Measurements from ENCODE around the gene RTL1.
A peak's percentile ranks its signal among the peaks of the same experiment; 100 is the strongest.

Gene RTL1

GRCh38 chr14:100860556-100861187 lies 42.9 kb downstream of the RTL1 start:
- POLR2A ChIA-PET, result interaction anchor here (0.5 kb wide), 1 partner anchor 875 kb away, joined by 5 read pairs; no protein-coding TSS in a partner anchor
- Histone ChIP-seq H3K27ac (ENCODE audit: insufficient read depth in 1 of 2, low read depth in 1 of 2, low read length in 2 of 2, poor library complexity in 1 of 2, severe bottlenecking in 2 of 2) (no peak overlapping the region), H3K27me3 (replicated peaks in 2 of 5; ENCODE audit: control insufficient read depth in 4 of 5, insufficient read depth in 5 of 5, low read length in 4 of 5) (no peaks in the 10 kb centered on the region), H3K4me3 (ENCODE audit: control insufficient read depth in 1 of 7, extremely low read depth in 1 of 7, insufficient read depth in 4 of 7, low read depth in 2 of 7, low read length in 6 of 7) (no peak overlapping the region), H3K9me3 (ENCODE audit: control extremely low read depth in 1 of 5, control insufficient read depth in 4 of 5, insufficient read depth in 2 of 5, low read depth in 1 of 5, low read length in 4 of 5) (no peaks in the 10 kb centered on the region), H3K36me3 (ENCODE audit: control insufficient read depth in 4 of 4, insufficient read depth in 4 of 4, low read length in 3 of 4) (no peaks in the 10 kb centered on the region), H3K4me1 (ENCODE audit: control extremely low read depth in 1 of 4, control insufficient read depth in 4 of 4, insufficient read depth in 4 of 4, low read length in 3 of 4) (peaks cover 0 to 6% (median 3%) of the 10 kb centered on the region in 4 experiments)
- 97% methylated on average over 9 of the region's 19 CpGs for WGBS (ENCODE audit: insufficient coverage)
- CTCF ChIA-PET, result no interaction called here
- no peak for DNase-seq

GRCh38 chr14:100859781-100860180 lies 43.7 kb downstream of the RTL1 start:
- no peak overlapping the region for H3K27ac ChIP-seq (ENCODE audit: insufficient read depth in 1 of 2, low read depth in 1 of 2, low read length in 2 of 2, poor library complexity in 1 of 2, severe bottlenecking in 2 of 2)
- no peak for DNase-seq
- WGBS (ENCODE audit: insufficient coverage), result 99% methylated on average over 18 of the region's 18 CpGs
- no peak overlapping the region for H3K4me3 ChIP-seq (ENCODE audit: control insufficient read depth in 1 of 7, extremely low read depth in 1 of 7, insufficient read depth in 4 of 7, low read depth in 2 of 7, low read length in 6 of 7)
- ChIA-PET POLR2A (no interaction called here), CTCF (no interaction called here)
- H3K9me3 ChIP-seq (ENCODE audit: control extremely low read depth in 1 of 5, control insufficient read depth in 4 of 5, insufficient read depth in 2 of 5, low read depth in 1 of 5, low read length in 4 of 5), result no peaks in the 10 kb centered on the region
- H3K27me3 ChIP-seq (replicated peaks in 2 of 5; ENCODE audit: control insufficient read depth in 4 of 5, insufficient read depth in 5 of 5, low read length in 4 of 5), result no peaks in the 10 kb centered on the region
- H3K4me1 ChIP-seq (ENCODE audit: control extremely low read depth in 1 of 4, control insufficient read depth in 4 of 4, insufficient read depth in 4 of 4, low read length in 3 of 4), result peaks cover 0 to 6% (median 3%) of the 10 kb centered on the region in 4 experiments
- H3K36me3 ChIP-seq (ENCODE audit: control insufficient read depth in 4 of 4, insufficient read depth in 4 of 4, low read length in 3 of 4), result no peaks in the 10 kb centered on the region

- DNase-seq, result no peak
- Histone ChIP-seq H3K4me3 (ENCODE audit: control insufficient read depth in 1 of 7, extremely low read depth in 1 of 7, insufficient read depth in 4 of 7, low read depth in 2 of 7, low read length in 6 of 7) (no peak overlapping the region), H3K36me3 (ENCODE audit: control insufficient read depth in 4 of 4, insufficient read depth in 4 of 4, low read length in 3 of 4) (no peaks in the 10 kb centered on the region), H3K9me3 (ENCODE audit: control extremely low read depth in 1 of 5, control insufficient read depth in 4 of 5, insufficient read depth in 2 of 5, low read depth in 1 of 5, low read length in 4 of 5) (no peaks in the 10 kb centered on the region), H3K4me1 (ENCODE audit: control extremely low read depth in 1 of 4, control insufficient read depth in 4 of 4, insufficient read depth in 4 of 4, low read length in 3 of 4) (peaks cover 0 to 6% (median 3%) of the 10 kb centered on the region in 4 experiments), H3K27me3 (replicated peaks in 2 of 5; ENCODE audit: control insufficient read depth in 4 of 5, insufficient read depth in 5 of 5, low read length in 4 of 5) (no peaks in the 10 kb centered on the region), H3K27ac (ENCODE audit: insufficient read depth in 1 of 2, low read depth in 1 of 2, low read length in 2 of 2, poor library complexity in 1 of 2, severe bottlenecking in 2 of 2) (no peak overlapping the region)
- ChIA-PET CTCF (no interaction called here), POLR2A (no interaction called here)
- WGBS (ENCODE audit: insufficient coverage), result 88% methylated on average over 1 of the region's 8 CpGs
These were observed 44.7 kb downstream of the RTL1 start for GRCh38 chr14:100858838-100859220.

DNA sequence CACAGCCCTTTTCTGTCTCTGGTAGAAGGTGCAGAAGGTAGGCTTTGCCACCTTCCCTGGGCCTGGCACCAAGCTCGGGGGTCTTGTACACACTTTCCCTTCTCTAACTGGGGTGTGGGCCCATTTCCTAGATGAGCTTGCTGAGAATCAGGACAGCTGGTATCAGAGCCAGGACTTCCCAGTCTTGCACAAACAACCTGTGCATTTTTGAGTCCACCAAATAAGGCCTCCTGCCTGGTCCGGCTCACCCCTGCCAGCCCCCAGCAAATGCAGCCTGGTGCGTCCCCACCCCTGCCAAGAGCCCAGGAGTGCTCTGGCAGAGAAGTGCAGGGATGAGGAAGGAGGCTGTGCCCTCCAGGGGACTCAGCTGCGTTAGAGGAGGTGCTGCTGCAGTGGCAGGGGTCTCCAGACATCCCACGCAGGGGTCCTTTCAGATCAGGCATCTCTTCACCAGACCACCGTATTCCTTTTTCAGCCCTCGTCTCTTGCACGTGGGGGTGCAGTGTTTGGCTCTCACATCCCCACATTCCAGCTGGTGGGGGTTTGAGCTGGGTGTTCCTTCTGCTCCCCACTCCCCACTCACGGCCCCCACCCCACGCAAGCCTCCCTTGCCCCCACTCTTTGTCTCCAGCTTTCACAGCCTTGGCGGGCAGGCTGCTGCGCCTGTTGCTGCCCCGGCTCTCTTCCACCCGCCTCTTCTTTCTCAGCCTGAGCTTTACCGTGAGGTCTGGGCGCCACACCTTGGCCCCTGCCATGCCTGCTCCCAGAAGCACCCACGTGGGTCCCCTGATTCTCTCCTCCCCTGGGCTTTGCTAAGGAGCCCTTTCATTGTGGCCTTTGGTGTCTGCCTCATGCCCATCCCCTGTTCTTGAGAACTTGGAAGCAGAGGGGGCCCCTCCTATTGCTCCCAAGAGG lies 45.3 kb downstream of the RTL1 start:
- ChIA-PET CTCF (no interaction called here), POLR2A (no interaction called here)
- Histone ChIP-seq H3K4me3 (ENCODE audit: control insufficient read depth in 1 of 7, extremely low read depth in 1 of 7, insufficient read depth in 4 of 7, low read depth in 2 of 7, low read length in 6 of 7) (no peak overlapping the region), H3K27me3 (replicated peaks in 2 of 5; ENCODE audit: control insufficient read depth in 4 of 5, insufficient read depth in 5 of 5, low read length in 4 of 5) (no peaks in the 10 kb centered on the region), H3K4me1 (ENCODE audit: control extremely low read depth in 1 of 4, control insufficient read depth in 4 of 4, insufficient read depth in 4 of 4, low read length in 3 of 4) (peaks cover 0 to 6% (median 3%) of the 10 kb centered on the region in 4 experiments), H3K27ac (ENCODE audit: insufficient read depth in 1 of 2, low read depth in 1 of 2, low read length in 2 of 2, poor library complexity in 1 of 2, severe bottlenecking in 2 of 2) (no peak overlapping the region), H3K36me3 (ENCODE audit: control insufficient read depth in 4 of 4, insufficient read depth in 4 of 4, low read length in 3 of 4) (no peaks in the 10 kb centered on the region), H3K9me3 (ENCODE audit: control extremely low read depth in 1 of 5, control insufficient read depth in 4 of 5, insufficient read depth in 2 of 5, low read depth in 1 of 5, low read length in 4 of 5) (no peaks in the 10 kb centered on the region)
- WGBS (ENCODE audit: insufficient coverage), result 95% methylated on average over 10 of the region's 17 CpGs
- no peak for DNase-seq

DNA sequence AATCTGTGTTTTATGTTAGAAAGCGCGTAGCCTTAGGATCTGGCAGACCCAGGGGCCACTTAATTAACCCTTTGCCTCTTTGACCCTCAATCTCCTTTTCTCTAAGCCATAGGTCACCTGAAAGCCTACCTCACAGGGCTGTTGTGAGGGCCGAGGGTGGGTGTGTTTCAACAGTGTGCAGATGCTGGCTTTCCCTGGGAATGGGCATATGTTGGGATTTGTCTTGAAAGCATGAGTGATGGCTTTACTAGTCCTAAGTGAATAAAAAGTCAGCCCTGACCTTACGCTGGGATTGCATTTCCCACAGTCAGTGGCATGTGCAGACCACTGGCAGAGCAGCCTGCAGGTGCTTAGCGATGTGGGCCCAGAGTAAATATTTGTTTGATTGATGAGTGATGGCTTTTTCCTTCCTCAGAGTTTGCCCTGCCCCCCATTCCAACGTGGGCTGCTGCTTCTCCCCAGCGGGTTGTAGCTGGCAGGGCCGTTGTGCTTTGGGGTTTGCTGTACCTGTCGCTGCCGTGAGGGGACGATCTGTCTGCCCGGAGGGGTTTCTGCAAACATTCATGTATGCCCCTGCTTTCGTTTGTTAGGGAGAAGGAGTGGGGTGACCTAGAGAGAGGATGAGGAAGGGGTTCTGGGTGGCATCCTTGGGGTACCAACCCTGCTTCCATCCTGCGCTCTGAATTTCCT lies 46.1 kb downstream of the RTL1 start:
- Histone ChIP-seq H3K4me3 (ENCODE audit: control insufficient read depth in 1 of 7, extremely low read depth in 1 of 7, insufficient read depth in 4 of 7, low read depth in 2 of 7, low read length in 6 of 7) (no peak overlapping the region), H3K27ac (ENCODE audit: insufficient read depth in 1 of 2, low read depth in 1 of 2, low read length in 2 of 2, poor library complexity in 1 of 2, severe bottlenecking in 2 of 2) (no peak overlapping the region), H3K27me3 (replicated peaks in 2 of 5; ENCODE audit: control insufficient read depth in 4 of 5, insufficient read depth in 5 of 5, low read length in 4 of 5) (no peaks in the 10 kb centered on the region), H3K36me3 (ENCODE audit: control insufficient read depth in 4 of 4, insufficient read depth in 4 of 4, low read length in 3 of 4) (no peaks in the 10 kb centered on the region), H3K4me1 (ENCODE audit: control extremely low read depth in 1 of 4, control insufficient read depth in 4 of 4, insufficient read depth in 4 of 4, low read length in 3 of 4) (peaks cover 0 to 6% (median 3%) of the 10 kb centered on the region in 4 experiments), H3K9me3 (ENCODE audit: control extremely low read depth in 1 of 5, control insufficient read depth in 4 of 5, insufficient read depth in 2 of 5, low read depth in 1 of 5, low read length in 4 of 5) (no peaks in the 10 kb centered on the region)
- 100% methylated on average over 1 of the region's 14 CpGs for WGBS (ENCODE audit: insufficient coverage)
- ChIA-PET POLR2A (no interaction called here), CTCF (no interaction called here)
- peak in 1 of 3 donors; percentile 30 for DNase-seq

DNA sequence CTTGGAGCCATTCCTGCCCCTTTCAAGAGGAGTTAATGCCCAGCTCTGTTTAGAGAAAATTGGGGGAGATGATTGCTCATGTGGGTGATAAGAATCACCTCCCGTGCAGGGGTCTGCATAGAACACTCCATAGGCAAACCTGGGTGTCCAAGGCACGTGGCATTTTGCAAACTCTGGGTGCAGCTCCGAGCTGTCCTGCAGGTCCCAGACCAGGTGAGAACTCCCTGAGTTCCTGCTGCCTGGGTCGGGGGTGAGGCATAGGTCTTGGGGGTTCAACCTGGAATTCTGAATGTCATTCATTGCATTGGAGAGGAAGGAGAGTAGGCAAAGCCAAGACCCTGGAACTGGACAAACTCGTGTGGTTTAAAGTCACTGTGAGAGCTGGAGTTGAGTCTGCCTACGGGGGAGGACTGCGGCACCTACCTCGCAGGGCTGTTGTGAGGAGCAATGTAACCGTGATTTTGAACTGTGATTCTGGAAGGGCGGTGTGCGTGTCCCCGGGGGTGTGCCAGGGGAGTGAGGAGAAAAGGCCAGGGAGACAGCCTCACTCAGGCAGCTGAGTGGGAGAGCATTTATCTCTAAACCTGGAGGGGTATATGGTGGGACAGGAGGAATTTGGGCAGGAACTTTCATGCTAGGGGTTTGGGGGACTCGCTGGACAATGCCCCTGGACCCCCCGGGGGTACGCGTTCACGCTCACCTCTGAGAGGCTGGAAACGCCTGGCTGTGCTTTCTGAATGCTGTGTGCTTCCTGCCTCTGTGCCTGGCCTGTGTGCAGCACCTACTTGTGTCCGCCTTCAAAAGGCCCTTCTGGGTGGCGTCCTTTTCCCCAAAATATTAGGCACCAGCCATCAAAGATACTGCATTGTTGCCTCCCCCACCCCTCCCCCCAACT lies 47.2 kb downstream of the RTL1 start:
- ChIA-PET POLR2A (no interaction called here), CTCF (interaction anchor here (1.2 to 2.5 kb wide), 2 partner anchors 9 to 43 kb away, joined by 3 to 8 read pairs; no protein-coding TSS in a partner anchor)
- Histone ChIP-seq H3K9me3 (ENCODE audit: control extremely low read depth in 1 of 5, control insufficient read depth in 4 of 5, insufficient read depth in 2 of 5, low read depth in 1 of 5, low read length in 4 of 5) (no peaks in the 10 kb centered on the region), H3K36me3 (ENCODE audit: control insufficient read depth in 4 of 4, insufficient read depth in 4 of 4, low read length in 3 of 4) (no peaks in the 10 kb centered on the region), H3K4me1 (ENCODE audit: control extremely low read depth in 1 of 4, control insufficient read depth in 4 of 4, insufficient read depth in 4 of 4, low read length in 3 of 4) (peaks cover 0 to 6% (median 3%) of the 10 kb centered on the region in 4 experiments), H3K4me3 (ENCODE audit: control insufficient read depth in 1 of 7, extremely low read depth in 1 of 7, insufficient read depth in 4 of 7, low read depth in 2 of 7, low read length in 6 of 7) (no peak overlapping the region), H3K27me3 (replicated peaks in 2 of 5; ENCODE audit: control insufficient read depth in 4 of 5, insufficient read depth in 5 of 5, low read length in 4 of 5) (no peaks in the 10 kb centered on the region), H3K27ac (ENCODE audit: insufficient read depth in 1 of 2, low read depth in 1 of 2, low read length in 2 of 2, poor library complexity in 1 of 2, severe bottlenecking in 2 of 2) (no peak overlapping the region)
- 96% methylated on average over 18 of the region's 20 CpGs for WGBS (ENCODE audit: insufficient coverage)
- no peak for DNase-seq

All from common myeloid progenitor, CD34-positive (primary cell).